Measurements from ENCODE around the gene TMEM258.

The TMEM258 gene

DNA sequence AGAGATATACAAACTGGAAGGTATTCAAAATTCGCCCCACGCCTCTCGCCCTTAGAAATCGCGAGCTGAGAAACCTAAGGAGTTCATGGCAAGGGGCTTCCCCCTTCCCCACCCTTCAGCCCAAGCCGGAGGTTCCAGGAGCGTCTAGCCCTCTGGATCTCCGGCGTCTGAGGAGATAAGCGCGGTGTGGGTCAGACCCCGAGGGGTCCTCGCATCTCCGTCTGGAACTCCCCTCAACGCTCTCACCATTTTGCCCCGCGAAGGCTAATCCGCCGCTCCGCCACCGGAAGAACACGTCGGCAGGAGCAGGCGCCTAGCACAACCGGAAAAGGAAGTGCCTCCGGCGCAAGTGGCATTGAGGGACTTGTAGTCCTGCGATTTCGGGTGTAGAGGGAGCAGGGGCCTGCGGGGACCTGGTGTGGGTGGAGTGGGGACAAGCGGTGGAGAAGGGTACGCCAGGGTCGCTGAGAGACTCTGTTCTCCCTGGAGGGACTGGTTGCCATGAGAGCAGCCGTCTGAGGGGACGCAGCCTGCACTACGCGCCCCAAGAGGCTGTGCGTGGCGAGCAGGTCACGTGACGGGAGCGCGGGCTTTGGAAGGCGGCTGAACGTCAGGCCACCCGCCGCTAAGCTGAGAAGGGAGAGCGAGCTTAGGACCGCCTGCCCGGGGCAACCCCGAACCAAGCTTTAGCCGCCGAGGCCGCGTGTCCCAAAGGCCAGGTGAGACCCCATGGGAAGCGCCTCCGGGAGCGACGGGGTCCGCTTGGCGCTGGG is at the start of gene TMEM258, which contains the start of gene FEN1:
Gene TMEM258, minus strand, starts transcription at position 290 of the 773 bp plus-strand sequence. Its CDS starts 41 bp downstream, at position 249.
Gene FEN1, plus strand, starts transcription at position 602 of the 773 bp plus-strand sequence. CDS start 2,451 bp downstream, outside the sequence.
- no peak for TF ChIP-seq CTCF (IDR thresholded peaks at IDR 0.05; ENCODE audit: low read length, missing control alignments)
- peak; percentile 95 for DNase-seq (ENCODE audit: low read depth)
- H3K4me3 ChIP-seq (replicated peaks; ENCODE audit: low read depth, low read length) = peak within 1 kb of the TSS; percentile 78

GRCh38 chr11:61841636-61842527 is 49.5 kb upstream of the TMEM258 start:
- no peak overlapping the region for H3K4me3 ChIP-seq (replicated peaks; ENCODE audit: low read depth, low read length)
- no peak for DNase-seq (ENCODE audit: low read depth)
- TF ChIP-seq CTCF (IDR thresholded peaks at IDR 0.05; ENCODE audit: low read length, missing control alignments) = no peak

DNA sequence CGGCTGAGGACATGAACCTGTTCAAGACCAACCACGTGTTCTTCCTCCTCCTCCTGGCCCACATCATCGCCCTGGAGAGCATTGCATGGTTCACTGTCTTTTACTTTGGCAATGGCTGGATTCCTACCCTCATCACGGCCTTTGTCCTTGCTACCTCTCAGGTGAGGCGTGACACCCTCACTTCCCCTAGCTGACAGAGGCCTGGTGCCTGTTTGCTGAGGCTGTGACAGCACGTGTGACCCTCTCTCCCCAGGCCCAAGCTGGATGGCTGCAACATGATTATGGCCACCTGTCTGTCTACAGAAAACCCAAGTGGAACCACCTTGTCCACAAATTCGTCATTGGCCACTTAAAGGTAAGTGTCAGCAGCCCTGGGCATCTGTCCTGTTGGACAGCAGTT is 48.0 kb upstream of the TMEM258 start:
- H3K4me3 ChIP-seq (replicated peaks; ENCODE audit: low read depth, low read length) = no peak overlapping the region
- TF ChIP-seq CTCF (IDR thresholded peaks at IDR 0.05; ENCODE audit: low read length, missing control alignments) = no peak
- no peak for DNase-seq (ENCODE audit: low read depth)

DNA sequence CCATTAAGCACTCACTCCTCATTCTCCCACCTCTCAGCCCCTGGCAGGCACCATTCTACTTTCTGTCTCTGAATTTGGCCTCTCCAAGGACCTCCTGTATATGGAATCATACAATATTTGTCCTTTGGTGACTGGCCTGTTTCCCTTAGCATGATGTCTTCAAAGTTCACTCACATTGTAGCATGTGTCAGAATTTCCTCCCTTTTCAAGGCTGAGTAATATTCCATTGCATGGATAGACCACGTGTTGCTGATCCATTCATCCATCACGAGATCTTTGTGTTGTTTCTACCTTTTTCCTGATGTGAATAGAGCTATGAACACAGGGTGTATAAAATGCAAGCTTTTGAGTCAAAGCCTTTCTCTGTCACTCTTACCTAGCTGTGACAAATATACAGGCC is 47.3 kb upstream of the TMEM258 start:
- no peak for DNase-seq (ENCODE audit: low read depth)
- no peak for TF ChIP-seq CTCF (IDR thresholded peaks at IDR 0.05; ENCODE audit: low read length, missing control alignments)
- no peak overlapping the region for H3K4me3 ChIP-seq (replicated peaks; ENCODE audit: low read depth, low read length)

DNA sequence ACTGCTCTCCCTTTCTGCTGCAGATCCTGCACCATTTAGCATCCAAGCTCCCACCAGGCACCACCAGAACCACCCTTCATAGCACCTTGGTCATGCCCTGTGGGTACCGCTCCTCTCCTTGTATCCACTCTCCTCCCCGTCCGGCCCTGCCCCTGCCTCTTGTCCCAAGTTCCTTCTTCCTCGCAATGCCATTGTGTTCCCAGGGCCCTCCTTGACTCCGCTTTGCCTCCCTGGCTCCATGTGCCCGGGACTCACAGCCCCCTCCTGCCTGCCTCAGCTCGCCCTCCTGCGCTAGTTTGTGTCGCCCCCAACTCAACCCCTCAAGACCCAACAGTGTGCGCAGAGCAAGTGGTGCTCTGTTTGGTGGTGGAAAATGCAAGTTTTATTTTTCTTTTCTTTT is 46.5 kb upstream of the TMEM258 start:
- no peak overlapping the region for H3K4me3 ChIP-seq (replicated peaks; ENCODE audit: low read depth, low read length)
- TF ChIP-seq CTCF (IDR thresholded peaks at IDR 0.05; ENCODE audit: low read length, missing control alignments) = no peak
- no peak for DNase-seq (ENCODE audit: low read depth)

- DNase-seq (ENCODE audit: low read depth) = no peak
- TF ChIP-seq CTCF (IDR thresholded peaks at IDR 0.05; ENCODE audit: low read length, missing control alignments) = no peak
- H3K4me3 ChIP-seq (replicated peaks; ENCODE audit: low read depth, low read length) = no peak overlapping the region
Measured at GRCh38 chr11:61838501-61838900, 46.1 kb upstream of the TMEM258 start.
